Sigmoid colon (tissue), 4 donors: ENCODE measurements around the gene STX7.

Experiments
- CTCF ChIP-seq, 4 experiments: fragments of 450-650 bp in 3 of 4; fragments of 200-600 bp in 1 of 4; IDR thresholded peaks; one replicate each; pipeline ENCODE4 v1.5.1; 2016 to 2019; ENCODE audit warnings: antibody characterized with exemption in 4 of 4, mild to moderate bottlenecking in 3 of 4, moderate library complexity in 2 of 4
- EP300 ChIP-seq, 4 donors: sonication (generic); formaldehyde crosslinking; IDR thresholded peaks; one replicate each; pipeline ENCODE4 v1.6.1; 2017; ENCODE audit warnings: antibody characterized with exemption in 4 of 4
- POLR2A ChIP-seq, 2 donors: fragments of 450-650 bp; IDR thresholded peaks; one replicate each; pipeline ENCODE4 v1.6.1; 2016; ENCODE audit warnings: antibody characterized with exemption in 2 of 2, mild to moderate bottlenecking in 2 of 2, moderate library complexity in 2 of 2
- POLR2AphosphoS5 ChIP-seq, 4 donors: sonication (generic); formaldehyde crosslinking; IDR thresholded peaks; one replicate each; pipeline ENCODE4 v1.6.1; 2017; ENCODE audit warnings: antibody characterized with exemption in 4 of 4

- TF ChIP-seq CTCF (IDR thresholded peaks at IDR 0.05) (no peak), EP300 (IDR thresholded peaks at IDR 0.05) (no peak), POLR2A (IDR thresholded peaks at IDR 0.05) (no peak), POLR2AphosphoS5 (IDR thresholded peaks at IDR 0.05) (no peak)
These were observed 24.2 kb upstream of the STX7 start for GRCh38 chr6:132537145-132537544.
